Activated CD8-positive, alpha-beta memory T cell treated with anti-CD3 and anti-CD28 coated beads for 4 hours (primary cell): ENCODE measurements around the gene ALPK3.

Source experiments
- DNase-seq, 2 donors: peaks; one replicate each; pipeline ENCODE4 v3.0.0-alpha.2; 2020; ENCODE audit warnings: low read depth in 2 of 2

ALPK3 gene

DNA sequence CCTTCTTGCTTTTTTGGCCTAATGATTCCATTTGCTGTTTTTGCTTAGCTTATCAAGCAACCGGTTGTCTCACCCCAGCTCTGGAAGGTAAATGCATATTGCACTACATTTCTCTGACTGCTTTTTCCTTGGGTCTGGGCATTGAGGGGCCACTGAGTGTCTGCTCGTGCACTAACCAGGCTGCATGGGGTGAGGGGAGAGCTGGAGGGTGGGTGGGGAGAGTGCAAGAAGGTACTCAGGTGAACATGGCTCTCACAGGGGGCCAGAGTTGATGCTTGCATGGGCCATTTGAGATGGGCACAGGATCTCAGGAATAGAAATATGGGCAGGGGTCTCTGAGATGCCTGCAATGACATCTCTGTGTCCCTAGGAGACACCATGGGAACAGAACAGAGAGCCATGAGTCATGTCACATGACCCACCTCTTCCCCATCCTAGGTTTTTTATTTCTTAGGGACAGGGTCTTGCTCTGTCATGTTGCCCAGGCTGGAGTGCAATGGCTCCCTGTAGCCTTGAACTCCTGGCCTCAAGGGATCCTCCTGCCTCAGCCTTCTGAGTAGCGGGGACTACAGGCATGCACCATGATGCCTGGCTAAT, 6.2 kb downstream of the ALPK3 start:
- DNase-seq, result no peak

GRCh38 chr15:84824260-84825007, 7.3 kb downstream of the ALPK3 start:
- no peak for DNase-seq

DNA sequence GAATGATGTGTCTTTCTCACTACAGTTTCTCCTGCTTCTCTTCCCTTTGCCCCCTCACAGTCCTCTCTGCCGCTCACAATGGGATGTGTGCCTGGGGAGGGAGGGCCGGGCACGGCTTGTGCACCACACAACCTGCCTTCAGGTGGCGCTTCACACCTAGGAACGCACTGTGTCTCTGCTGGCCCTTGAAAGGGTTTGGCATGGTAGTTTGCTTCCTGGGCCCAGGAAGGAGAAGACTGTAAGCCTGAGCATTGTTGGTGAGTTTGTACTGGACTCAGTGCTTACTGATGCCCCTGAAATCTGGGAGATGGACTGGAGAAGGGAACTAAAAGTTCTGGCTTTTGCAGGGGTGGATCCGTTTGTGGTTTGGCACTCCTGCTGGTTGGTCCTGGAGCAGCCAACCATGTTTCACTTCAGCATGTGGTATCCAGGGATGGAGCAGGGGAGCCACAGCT, 9.2 kb downstream of the ALPK3 start:
- DNase-seq, result no peak

DNA sequence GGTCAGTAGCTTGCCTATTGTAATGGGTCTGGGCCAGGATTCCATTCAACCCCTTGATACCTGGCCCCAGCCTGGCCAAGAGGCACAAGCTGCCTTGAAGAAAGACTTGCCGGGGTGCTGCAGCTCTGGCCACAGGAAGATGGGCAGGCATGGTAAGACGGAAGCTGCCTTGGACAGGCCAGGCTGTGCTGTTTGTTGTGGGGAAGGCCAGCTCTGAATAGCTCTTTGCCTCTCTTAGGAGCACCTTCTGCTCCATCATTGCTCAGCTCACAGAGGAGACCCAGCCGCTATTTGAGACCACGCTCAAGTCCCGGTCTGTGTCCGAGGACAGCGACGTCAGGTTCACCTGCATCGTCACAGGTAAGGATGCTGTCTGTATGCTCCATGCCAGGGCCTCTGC, 10.1 kb downstream of the ALPK3 start:
- DNase-seq, result no peak

- DNase-seq, result no peak
These were observed 11.1 kb downstream of the ALPK3 start for GRCh38 chr15:84828086-84828908.

- no peak for DNase-seq
These were observed 12.3 kb downstream of the ALPK3 start for GRCh38 chr15:84829428-84829827.

GRCh38 chr15:84830036-84830435, 12.9 kb downstream of the ALPK3 start:
- no peak for DNase-seq

- DNase-seq, result no peak
These were observed 13.9 kb downstream of the ALPK3 start for GRCh38 chr15:84831028-84831427.

DNA sequence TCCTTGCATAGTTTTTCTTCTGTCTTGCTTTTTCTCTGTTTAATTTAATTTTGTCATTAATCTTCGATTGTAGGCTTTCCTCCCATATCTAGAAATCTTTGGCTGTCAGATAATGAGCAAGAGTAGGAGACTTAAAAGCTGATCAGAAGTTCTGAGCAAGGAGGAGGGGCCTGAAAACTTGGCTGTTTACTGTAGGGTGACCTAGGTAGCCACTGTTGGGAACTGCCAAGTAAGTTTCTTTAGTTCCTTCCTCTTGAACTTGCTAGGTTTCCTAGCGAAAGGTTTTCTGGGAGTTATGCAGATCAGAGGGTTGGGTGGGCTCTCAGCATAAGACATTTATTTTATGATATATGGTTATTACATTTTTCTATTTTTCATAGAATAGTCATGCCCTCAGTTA, 14.5 kb downstream of the ALPK3 start:
- no peak for DNase-seq

GRCh38 chr15:84832448-84833040, 15.4 kb downstream of the ALPK3 start:
- DNase-seq, result no peak

DNA sequence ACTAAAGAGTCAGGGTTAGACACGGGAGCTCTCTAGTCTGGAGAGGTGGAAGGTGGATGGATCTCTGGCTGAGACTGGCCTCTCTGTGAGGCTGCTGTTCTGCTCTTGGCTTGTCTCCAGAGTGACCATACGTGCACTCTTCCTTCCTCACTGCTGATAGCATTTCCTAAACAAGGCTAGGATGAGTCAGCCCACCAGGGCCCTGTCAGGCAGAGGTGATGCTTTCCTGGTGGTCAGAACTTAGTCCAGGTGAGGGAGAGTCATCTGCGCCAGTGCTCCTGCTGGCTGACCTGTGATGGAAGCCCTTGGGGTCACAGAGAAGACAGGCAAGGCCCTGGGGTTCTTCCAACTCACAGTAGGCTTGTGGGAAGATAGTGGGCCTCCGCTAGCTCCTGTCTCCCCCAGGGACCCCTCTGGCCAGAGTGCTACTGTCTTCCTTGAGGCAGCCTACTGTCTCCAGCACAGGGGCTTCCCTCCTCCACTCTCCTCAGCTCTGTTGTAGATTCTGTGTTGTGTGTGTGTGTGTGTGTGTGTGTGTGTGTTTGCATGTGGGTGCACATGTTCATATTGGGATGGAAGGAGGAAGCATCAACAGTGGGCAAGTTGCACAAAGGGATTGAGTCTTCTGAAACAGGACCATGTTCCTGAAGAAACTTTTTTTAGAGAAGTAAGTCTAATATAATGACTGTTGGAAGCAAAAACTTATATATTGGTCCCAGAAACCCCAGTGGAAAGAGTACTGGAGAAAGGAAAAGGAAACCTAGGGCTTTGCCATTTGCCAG, 16.5 kb downstream of the ALPK3 start:
- DNase-seq, result no peak

- no peak for DNase-seq
These were observed 17.2 kb downstream of the ALPK3 start for GRCh38 chr15:84834229-84834955.

- DNase-seq, result no peak
These were observed 17.8 kb downstream of the ALPK3 start for GRCh38 chr15:84834969-84835368.

DNA sequence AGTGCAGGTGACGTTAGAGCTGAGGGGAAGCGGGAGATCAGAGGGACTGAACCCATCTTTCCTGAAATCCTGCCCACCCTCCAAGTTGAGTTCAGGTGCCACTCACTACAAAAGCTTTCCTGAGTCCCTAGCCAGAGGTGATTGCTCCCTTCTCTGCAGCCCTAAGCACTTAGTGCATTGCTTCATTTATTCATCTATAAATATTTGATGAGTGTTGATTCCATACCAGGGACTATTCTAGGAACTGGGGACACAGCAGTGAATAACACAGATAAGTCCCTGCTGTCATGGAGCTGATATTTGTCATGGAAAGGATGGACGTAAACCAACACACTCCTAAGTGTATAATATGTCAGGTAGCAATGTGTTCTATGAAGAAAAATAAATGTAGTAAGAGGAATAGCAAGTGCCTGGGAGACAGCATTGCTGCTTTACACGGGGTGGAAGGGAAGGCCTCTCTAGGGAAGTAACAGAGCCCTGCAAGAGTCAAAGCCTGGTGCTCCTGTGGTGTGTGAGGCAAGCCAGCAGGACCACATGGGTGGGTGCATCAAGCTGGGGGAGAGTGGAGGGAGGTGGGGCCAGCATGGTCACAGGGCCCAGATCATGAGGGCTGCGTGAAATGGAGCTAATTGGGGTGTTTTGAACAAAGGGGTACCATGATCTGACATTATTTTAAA, 18.6 kb downstream of the ALPK3 start:
- DNase-seq, result no peak

DNA sequence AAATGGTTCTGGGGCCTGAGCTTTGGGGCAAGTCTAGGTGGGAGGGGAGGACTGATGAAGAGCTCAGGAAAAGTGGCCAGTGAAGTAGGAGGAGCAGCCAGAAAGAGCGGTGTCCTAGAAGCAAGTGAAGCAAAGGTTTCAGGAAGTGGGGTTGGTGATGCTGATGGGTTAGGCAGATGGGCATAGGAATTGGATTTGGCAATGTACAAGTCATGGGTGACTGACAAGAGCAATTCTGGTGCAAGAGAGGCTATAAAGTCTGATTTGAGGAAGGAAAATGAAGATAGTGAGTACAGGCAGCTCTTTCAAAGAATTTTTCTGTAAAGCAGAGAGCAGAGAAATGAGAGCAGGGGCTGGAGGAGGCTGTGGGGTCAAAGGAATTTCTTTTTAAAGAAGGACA, 19.7 kb downstream of the ALPK3 start:
- no peak for DNase-seq

DNA sequence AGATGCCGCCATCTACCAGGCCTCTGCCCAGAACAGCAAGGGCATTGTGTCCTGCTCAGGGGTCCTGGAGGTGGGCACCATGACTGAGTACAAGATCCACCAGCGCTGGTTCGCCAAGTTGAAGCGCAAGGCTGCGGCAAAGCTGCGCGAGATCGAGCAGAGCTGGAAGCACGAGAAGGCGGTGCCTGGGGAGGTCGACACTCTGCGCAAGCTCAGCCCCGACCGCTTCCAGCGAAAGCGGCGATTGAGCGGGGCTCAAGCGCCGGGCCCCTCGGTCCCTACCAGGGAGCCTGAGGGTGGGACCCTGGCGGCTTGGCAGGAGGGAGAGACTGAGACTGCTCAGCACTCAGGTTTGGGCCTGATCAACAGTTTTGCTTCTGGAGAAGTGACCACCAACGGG, 22.6 kb downstream of the ALPK3 start:
- DNase-seq, result no peak

DNA sequence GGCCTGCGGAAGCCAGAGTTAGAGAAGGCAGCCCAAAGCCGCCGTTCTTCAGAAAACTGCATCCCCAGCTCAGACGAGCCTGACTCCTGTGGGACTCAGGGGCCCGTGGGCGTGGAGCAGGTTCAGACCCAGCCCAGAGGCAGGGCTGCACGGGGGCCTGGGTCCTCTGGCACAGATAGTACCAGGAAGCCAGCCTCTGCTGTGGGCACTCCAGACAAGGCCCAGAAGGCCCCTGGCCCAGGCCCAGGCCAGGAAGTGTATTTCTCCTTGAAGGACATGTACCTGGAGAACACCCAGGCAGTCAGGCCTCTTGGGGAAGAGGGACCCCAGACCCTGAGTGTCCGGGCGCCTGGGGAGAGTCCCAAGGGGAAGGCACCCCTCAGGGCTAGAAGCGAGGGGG, 23.1 kb downstream of the ALPK3 start:
- DNase-seq, result no peak

DNA sequence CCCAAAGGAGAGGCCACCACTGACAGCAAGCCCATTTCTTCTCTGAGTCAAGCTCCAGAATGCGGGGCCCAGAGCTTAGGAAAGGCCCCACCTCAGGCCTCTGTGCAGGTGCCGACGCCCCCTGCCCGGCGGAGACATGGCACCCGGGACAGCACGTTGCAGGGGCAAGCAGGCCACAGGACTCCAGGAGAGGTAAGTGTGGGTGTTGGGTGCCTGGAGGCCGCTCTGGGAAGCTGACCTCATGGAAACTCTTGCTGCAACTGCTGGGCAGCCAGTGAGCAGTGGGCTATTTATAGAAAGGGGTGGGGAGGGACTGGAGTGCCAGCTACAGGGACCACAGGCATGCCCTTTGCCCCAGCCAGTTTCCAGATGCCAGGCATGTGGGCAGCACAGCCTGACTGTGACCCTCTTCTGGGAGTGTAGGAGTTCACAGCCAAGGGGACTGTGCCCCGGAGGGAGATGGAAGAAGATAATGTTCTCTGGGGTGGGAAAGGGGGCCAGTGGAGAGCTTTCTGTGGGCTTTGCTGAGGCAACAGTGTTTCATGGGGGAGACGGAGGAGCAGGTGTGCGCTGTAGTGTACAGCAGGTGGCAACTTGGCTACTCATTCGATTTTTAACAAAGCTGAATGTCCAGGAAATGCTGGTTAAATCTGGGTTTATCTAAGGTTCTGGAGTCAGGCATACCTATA, 23.7 kb downstream of the ALPK3 start:
- no peak for DNase-seq

DNA sequence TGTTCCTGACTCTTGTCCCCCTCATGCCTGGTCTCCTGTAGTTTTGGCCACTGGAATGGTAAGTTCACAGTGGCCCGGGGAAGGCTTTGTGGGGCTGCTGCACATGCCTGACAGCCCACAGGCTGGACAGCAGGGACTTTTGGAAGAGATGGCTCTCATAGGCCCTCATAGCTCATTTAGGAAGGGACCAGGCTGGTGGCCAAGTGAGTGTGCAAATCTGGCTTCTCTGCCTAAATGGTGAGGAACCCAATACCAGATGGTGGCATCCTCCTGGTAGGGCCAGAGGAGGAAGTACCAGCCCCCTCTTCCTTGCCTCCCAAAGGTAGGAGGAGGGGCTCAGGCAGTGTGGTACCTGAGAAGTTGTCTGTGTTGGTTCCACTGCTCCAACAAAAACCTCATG, 25.6 kb downstream of the ALPK3 start:
- no peak for DNase-seq

DNA sequence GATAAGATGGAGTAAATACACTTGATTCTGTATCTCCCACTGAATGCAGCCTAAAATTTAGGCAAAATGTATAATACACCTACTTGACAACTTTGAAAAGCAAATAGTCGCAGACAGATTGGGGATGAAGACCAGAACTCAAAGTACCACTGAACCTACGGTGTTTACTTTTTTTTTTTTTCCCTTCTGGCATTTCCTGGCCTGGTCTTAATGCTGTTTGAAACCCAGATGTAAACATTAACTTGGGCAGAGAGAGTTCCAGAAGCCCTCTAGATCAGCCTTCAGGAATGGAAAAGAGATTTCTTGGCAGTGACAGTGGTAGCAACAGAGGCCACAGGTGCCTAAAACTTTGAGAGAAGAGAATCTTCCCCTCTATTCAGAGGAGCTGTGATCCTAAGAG, 27.8 kb downstream of the ALPK3 start:
- no peak for DNase-seq
